HG03575 (cell line): ENCODE measurements around the gene ZNF653.
"Not testable (repeated sequence)": the region's sequence is repeated elsewhere in the genome, so short reads cannot be mapped to it uniquely, and the experiment has no call there.

ENCODE experiments used
- ATAC-seq: cut with Tn5 transposase; IDR thresholded peaks from one replicate; pipeline ENCODE4 v1.9.1; 2021; ENCODE audit not compliant: unreplicated experiment, insufficient number of reproducible peaks, low FRiP score; ENCODE audit errors: extremely low read depth

ZNF653 gene

DNA sequence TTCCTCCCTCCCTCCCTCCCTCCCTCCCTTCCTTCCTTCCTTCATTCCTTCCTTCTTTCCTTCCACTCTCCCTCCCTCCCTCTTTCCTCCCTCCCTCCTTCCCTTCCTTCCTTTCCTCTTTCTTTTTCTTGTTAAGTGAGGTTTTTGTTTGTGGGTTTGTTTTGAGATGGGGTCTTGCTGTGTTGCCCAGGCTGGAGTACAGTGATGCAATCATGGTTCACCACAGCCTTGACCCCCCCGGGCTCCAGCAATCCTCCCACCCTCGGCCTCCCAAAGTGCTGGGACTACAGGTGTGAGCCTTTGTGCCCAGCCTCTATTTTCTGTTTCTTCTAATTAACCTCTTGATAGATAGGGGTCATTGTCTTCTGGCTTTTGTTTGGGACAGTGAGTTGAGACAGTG is 44.2 kb downstream of the ZNF653 start:
- ATAC-seq: no peak

DNA sequence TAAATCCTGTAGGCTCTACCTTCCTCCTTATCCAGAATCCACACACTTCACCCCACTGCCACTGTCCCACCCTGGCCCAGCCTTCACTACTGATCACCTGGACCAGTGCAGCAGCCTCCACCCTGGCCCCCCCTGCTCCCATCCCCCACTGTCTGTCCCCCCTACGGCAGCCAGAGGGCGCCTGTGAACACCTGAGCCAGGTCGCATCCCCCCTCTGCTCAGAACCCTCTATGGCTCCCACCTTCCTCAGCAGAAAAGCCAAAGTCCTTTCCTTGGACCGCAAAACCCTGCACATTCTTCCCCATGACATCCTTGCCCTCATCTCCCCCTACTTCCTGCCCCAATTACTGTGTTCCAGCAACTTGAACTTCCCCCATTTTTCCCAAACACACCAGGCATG is 45.4 kb downstream of the ZNF653 start:
- no peak for ATAC-seq

DNA sequence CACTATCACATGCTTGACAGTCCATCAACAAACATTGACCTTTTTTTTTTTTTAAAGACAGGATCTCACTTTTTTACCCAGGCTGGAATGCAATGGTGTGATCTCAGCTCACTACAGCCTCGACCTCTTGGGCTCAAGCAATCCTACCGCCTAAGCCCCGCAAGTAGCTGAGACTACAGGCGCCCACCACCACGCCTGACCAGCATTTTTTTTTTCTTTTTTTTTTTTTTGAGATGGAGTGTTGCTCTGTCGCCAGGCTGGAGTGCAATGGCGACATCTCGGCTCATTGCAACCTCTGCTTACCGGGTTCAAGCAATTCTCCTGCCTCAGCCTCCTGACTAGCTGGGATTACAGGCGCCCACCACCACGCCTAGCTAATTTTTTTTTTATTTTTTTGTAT is 46.7 kb downstream of the ZNF653 start:
- ATAC-seq: not testable (repeated sequence)

DNA sequence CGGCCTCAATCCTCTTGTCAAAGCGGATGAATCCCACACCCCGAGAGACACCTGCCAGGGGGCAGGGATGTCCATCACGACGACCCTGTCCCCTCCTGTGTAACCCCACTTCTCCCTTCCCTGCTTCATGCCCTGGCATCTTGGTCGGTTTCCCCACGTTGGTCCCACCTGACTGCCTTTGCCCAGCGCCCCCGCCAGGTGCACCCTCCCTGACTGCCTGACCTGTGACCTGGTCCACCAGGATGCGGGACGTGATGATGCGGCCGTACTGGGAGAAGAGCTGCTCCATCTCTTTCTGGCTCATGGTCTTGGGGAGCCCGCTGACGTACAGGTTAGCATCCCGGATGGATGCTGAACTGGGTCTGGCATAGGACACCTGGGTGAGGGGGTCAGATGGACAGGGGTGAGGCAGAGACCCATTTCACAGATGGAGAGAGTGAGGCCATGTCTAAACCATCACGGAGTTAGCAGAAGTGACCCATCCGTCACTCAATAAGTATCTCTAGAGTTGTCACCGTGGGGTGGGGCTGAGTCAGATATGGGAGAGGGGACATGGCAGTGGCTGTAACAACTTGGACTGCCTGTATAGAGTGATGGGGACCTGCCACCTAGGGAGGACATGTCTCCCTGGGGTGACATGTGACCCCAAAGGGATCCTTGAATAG is 47.3 kb downstream of the ZNF653 start:
- no peak for ATAC-seq

DNA sequence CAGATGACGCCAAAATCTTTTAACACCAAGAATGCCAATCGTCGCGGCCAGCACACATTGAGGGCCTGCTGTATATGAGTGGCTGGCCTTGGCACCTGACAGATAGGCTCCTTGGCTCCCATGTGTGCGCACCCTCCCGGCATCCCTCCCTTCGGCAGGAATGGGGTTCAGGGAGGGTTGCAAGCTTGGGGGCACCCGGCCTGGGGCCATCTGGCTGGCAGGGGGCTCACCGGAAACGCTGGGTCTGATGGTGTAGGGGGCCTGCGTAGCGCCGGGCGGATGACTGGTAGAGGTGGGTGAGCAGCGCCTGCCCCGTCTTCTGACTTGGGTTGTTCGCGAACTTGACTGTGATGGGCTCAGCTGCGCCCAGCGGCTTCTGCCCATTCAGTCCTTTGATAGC is 47.8 kb downstream of the ZNF653 start:
- no peak for ATAC-seq

DNA sequence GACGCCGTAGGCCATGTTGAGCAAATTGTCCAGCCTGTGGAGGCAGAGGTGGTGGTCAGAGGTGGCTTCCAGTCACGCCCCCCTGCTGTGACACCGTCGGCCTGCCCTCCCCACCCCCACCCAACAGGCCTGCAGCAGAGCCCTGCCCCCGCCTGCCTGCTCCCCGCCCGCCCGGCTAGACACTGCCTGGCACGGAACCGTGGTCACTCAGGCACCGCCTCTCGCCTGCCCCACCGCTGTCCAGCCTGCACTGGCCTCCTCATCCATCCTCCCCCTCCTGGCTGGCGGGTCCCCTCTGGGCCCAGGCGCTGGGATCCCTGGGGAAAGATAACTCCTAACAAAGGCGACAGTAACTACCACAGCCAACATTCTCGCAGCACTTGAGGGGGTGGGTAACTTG is 48.5 kb downstream of the ZNF653 start:
- no peak for ATAC-seq

DNA sequence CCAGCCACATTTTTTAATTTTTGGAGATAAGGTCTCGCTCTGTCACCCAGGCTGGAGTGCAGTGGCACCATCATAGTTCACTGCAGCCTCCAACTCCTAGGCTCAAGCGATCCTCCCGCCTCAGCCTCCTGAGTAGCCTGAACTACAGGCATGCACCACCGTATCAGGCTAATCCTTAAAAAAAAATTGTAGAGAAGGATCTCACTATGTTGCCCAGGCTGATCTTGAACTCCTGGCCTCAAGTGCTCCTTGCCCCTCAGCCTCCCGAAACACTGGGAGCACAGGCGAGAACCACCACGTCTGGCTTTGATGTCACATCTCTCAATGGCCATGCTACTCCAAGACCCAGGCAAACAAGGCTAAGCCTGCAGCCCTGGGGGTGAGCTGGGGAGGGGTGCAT is 49.0 kb downstream of the ZNF653 start:
- ATAC-seq: no peak

DNA sequence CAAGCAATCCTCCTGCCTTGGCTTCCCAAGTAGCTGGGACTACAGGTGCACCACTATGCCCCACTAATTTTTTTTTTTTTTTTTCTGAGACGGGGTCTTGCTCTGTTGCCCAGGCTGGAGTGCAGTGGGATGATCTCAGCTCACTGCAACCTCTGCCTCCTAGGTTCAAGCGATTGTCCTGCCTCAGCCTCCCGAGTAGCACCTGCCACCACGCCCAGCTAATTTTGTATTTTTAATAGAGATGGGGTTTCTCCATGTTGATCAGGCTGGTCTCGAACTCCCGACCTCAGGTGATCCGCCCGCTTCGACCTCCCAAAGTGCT is 50.4 kb downstream of the ZNF653 start:
- ATAC-seq: not testable (repeated sequence)

DNA sequence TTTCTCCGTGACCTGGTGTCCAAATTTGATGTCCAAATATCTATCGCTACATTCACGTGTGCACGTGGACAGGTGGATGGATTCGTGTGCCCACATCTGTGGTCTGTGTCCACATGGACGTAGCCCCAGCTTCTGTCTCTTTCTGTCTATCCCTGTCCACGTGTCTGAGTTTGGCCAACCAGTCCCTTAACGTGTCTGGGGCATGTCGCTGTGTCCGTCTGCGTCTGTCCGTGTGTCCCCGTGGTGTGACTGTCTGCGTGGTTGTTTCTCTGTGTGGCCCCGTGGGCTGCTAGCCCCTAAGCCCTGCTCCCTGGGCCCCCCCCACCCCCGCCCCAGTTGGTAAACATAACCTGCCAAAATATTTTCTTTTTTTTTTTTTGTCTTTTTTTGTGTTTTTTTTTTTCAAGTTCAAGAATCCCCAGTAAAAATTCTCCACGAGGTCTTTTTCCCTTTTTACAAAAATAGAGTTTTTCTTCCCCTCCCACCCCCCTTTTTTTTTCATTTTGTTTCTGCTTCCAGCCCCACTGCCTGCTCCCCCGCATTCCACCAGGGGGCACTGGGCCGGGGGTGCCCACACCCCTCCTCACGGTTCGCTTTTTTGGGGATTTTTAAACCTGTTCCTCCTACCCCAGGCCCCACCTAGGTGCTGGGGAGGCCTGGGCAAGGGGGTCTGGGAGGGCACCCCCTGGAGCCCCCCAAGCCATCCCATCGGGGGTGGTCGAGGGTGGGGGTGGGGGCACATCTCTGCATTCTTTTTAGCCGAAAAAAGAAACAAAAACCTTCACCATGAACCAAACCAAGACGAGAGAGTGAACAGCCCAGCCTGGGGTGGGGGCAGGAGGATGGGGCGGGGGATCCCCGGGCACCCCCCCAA is 51.9 kb downstream of the ZNF653 start:
- ATAC-seq: no peak

DNA sequence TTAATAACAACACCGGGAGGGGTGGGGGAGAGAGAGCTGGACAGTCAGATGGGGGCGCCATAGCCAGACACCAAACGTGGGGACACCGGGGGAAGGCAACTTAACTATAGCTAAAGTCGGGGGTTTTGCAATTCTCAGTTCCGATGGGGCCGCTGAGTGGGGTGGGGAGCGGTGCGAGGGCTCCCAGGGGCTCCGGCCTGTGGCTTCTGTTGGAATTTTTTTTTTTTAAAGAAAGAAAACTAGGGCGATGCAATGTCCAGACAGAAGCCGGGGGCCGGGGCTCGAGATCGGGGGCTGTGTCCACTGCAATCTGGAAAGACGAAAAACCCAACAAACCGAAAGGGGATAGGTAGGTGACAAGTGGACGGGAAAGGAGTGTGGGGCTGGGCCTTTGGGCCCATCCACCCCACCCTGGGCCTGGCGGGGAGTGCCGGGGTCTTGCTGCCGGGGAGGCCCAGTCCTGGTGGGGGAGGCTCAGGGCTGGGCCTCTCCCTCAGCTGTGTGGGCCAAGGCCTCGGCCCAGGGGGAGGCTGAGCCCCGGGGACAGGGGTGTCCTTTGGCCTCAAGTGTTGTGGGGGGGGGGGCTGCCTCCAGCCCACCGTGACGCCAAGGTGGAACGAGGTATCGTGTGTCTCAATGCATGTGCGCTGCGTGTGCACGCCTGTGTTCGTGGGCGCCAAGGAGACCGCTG is 52.9 kb downstream of the ZNF653 start:
- no peak for ATAC-seq

DNA sequence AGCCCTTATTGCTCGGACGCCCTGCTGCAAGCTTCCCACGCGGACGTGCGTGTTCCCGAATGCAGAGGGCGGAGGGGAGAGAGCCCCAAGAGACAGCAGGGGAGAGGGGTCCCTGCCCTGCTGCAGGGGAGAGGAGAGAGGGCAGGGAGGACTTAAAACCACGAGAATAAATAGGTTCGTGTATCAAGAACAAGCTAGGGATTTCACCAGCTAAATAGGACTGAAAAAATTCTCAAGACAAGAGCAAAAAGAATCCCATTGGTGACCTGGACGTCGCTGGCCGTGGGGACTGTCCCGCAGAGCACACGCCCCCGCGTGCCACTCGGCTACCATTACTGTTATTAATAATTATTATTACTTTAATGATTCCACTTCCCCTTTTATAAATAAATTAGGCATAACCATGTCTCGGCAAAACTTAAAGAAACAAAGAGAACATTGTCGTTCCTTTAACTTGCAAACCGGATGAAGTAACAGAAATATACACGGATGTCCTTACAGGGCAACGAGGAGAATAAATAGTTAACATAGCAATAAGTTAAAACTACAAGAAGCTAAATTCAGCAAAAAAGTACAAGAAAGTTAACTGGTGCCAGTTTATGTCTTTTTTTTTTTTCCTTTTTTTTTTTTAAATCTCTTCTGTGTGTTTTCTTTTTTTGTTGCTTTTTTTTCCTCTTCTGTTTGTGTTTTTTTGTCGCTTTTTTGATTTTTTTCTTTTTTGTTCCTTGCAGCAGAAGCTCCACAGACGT is 53.6 kb downstream of the ZNF653 start:
- no peak for ATAC-seq

DNA sequence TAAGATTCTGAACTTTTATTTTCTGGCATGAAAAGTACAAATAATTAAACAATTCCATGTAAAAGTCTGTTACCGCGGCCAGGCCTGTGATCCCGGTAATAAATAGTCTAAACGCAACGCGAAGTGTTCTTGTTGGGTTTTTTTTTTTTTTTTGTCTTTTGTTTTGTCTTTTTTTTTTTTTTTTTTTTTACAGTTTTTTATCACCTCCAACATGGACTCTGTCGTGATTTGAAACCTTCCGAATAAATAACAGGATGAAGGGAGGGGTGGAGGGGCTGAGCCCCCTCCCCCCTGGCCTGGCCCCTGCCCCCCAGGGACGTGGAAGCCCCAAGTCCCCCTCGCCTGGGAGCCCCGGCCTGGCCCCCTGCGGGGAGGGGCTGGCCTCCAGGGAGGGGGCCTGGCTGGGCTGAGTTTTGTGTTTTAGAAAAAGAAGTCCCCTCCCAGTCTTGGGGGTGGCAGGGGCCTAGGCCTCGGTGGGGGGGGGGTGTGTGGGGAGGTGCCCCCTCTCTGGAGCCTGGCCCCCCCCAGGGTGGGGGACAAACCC is 54.2 kb downstream of the ZNF653 start:
- ATAC-seq: no peak

DNA sequence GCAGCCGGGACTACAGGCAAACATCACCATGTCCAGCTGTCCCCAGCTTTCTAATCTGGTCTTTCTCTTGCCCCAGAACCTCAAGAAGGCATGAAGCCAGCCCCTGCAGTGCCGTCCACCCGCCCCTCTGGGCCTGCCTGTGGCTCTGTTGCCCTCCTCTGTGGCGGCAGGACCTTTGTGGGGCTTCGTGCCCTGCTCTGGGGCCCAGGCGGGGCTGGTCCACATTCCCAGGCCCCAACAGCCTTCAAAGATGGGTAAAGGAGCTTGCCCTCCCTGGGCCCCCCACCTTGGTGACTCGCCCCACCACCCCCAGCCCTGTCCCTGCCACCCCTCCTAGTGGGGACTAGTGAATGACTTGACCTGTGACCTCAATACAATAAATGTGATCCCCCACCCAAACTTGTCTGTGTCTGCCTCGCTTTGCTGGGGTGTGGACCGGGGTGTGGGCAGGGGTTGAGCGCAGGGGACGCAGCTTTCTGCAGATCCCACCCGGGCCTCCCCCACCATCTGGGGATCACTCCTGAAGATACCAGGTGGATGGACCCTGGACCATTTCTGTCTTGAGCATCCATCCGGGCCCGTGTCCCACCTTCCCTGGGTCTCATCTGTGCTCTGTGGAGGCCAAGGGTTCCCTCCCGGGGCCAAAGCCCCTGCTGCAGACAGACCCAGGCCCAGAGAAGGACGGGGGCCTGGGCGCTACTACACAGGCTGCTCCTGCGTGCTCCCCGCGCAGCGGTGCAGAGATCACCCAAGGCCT is 54.9 kb downstream of the ZNF653 start:
- no peak for ATAC-seq

DNA sequence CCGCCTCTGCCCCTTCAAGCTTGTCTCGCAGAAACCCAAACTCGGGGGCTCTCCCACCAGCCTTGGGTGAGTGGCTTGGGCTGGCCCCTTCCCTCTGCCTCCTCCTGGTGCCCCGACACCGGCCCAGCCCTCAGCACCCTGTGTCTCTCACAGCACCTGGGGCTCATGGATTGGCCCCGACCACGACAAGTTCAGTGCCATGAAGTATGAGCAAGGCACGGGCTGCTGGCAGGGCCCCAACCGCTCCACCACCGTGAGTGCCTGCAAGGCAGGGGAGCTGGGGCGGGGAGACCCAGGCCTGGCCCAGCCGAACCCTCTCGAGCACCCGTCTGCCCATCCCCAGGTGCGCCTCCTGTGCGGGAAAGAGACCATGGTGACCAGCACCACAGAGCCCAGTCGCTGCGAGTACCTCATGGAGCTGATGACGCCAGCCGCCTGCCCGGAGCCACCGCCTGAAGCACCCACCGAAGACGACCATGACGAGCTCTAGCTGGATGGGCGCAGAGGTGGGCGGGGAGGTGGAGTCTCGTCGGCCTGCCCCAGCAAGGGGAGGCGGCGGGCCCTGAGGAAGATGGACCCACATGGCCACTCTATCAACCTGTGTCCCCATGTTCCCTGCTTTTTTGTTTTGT is 56.6 kb downstream of the ZNF653 start:
- no peak for ATAC-seq

DNA sequence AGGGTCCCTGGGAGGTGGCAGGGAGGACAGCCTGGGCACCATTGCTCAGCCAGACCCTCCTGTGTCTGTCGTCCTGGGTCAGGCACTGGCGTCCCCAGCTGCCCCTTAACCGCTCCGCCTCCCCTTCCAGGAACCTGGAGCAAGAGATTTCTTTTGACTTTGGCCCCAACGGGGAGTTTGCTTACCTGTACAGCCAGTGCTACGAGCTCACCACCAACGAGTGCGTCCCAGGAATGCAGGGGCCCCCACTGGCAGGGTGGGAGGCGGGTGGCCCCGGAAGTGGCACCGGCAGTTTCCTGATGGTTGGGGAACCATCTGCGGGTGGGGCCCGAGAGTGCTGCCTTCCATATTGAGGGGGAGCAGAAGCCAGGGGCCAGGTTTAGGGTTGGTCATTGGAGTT is 57.2 kb downstream of the ZNF653 start:
- ATAC-seq: no peak

DNA sequence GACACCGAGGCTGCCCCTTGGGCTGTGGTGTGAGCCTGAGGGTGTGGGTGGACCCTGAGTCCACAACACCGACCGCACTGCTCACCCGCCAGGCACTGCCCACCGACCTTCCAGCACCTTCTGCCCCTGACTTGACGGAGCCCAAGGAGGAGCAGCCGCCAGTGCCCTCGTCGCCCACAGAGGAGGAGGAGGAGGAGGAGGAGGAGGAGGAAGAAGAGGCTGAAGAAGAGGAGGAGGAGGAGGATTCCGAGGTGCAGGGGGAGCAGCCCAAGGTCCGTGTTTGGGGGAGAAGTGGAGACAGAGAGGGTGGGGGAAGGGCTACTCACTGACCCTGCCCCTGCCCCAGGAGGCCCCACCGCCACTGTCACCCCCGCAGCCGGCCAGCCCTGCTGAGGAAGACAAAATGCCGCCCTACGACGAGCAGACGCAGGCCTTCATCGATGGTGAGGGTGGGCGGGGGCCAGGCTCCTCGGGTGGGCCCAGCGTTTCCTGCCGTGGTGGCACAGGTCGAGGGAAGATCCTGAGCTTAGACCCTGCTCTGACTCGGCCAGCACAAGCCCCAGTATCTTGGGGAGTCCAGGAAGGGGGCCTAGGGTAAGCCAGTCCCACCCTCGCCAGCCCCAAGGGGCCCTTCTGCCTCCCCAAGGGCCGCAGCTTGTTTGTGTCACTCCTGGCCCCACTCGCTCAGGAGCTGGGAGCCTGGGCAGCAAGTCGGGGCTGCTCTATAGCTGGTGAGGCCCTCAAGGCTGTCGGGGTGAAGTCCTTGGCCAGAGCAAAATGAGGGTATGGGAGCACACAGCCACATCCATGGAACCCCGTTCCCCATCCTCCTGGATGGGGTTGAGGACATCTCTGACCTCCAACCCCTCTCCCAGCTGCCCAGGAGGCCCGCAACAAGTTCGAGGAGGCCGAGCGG is 58.0 kb downstream of the ZNF653 start:
- ATAC-seq: no peak

DNA sequence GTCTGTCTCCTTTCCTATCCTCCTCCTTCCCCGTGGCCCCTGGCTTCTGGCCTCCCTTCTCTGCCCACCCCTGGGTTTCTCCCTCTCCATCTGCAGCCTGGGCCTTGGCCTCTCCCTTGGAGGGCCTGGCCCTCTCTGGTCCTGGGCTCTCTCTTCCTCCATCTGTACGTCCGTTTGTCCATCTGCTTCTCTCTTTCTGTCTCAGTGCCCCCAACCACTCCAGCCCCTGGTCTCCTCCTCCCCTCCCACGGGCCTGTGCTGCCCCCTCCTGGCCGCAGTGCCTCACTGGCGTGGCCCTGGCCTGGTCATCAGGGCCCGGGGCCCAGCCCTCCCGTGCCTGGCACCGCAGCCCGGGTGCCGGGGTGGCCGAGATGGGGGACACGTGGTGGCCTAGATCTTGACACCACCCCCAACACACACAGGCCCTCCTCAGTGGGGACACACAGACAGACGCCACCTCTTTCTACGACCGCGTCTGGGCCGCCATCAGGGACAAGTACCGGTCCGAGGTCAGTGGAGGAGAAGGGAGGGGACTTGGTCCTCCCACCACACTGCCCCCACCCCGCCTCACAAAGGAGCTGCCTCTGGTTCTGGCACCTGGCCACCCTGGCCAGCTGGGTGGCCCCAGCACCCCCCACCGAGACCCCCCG is 58.9 kb downstream of the ZNF653 start:
- no peak for ATAC-seq
